Fibroblast of mammary gland (primary cell): Measurements from ENCODE around the gene ALX4.

Source experiments
- DNase-seq: peaks from one replicate; pipeline ENCODE4 v3.0.0-alpha.2; 2010; ENCODE audit warnings: low read depth
- H3K4me3 ChIP-seq: 2 replicates; pipeline ENCODE4 v1.5.1; 2011; ENCODE audit warnings: low read depth, mild to moderate bottlenecking, low read length, moderate library complexity; ENCODE audit not compliant: control insufficient read depth
- TF ChIP-seq, protein P1 (sequence below): conservative IDR thresholded peaks from 2 replicates; pipeline ENCODE4 v1.5.1; 2011; ENCODE audit warnings: low read depth, low read length, inconsistent platforms; ENCODE audit not compliant: control insufficient read depth, insufficient read depth

ALX4 gene

GRCh38 chr11:44241851-44242250 lies 68.1 kb downstream of the ALX4 start:
- DNase-seq, result no peak
- TF ChIP-seq, protein P1, sequence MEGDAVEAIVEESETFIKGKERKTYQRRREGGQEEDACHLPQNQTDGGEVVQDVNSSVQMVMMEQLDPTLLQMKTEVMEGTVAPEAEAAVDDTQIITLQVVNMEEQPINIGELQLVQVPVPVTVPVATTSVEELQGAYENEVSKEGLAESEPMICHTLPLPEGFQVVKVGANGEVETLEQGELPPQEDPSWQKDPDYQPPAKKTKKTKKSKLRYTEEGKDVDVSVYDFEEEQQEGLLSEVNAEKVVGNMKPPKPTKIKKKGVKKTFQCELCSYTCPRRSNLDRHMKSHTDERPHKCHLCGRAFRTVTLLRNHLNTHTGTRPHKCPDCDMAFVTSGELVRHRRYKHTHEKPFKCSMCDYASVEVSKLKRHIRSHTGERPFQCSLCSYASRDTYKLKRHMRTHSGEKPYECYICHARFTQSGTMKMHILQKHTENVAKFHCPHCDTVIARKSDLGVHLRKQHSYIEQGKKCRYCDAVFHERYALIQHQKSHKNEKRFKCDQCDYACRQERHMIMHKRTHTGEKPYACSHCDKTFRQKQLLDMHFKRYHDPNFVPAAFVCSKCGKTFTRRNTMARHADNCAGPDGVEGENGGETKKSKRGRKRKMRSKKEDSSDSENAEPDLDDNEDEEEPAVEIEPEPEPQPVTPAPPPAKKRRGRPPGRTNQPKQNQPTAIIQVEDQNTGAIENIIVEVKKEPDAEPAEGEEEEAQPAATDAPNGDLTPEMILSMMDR, result no peak
- H3K4me3 ChIP-seq, result no peak overlapping the region

- no peak overlapping the region for H3K4me3 ChIP-seq
- TF ChIP-seq, protein P1, result no peak
- no peak for DNase-seq
Observed at GRCh38 chr11:44237156-44237555, 72.8 kb downstream of the ALX4 start.

- no peak for DNase-seq
- no peak overlapping the region for H3K4me3 ChIP-seq
Observed at GRCh38 chr11:44236296-44236695, 73.6 kb downstream of the ALX4 start.

GRCh38 chr11:44235765-44236201 lies 74.2 kb downstream of the ALX4 start:
- TF ChIP-seq, protein P1, result no peak

More at GRCh38 chr11:44236296-44236695, 73.6 kb downstream of the ALX4 start:
- TF ChIP-seq, protein P1, result no peak

DNA sequence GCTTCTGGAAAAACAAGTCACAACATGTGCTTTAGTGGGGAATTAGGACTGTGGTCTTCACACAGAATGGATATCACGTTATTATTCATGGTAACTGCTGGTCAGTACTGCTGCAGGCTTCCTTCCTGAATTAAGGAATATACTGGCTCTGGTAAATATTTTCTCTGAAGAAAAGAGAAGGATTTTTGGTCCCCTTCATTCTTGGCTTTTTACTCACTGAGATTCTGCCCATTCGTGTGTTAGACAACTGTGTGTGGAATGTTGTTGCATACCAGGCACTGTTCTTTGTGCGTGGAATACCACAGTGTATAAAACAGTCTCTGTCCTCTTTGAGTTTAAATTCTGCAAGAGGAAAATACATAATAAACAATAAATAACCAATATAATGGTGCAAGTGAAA lies 80.3 kb downstream of the ALX4 start:
- TF ChIP-seq, protein P1, result no peak
- DNase-seq, result no peak
- H3K4me3 ChIP-seq, result no peak overlapping the region

More at GRCh38 chr11:44235765-44236201, 74.2 kb downstream of the ALX4 start:
- peak; percentile 70 for DNase-seq
- no peak overlapping the region for H3K4me3 ChIP-seq

- DNase-seq, result no peak
- TF ChIP-seq, protein P1, result no peak
- no peak overlapping the region for H3K4me3 ChIP-seq
Observed at GRCh38 chr11:44229098-44229497, 80.8 kb downstream of the ALX4 start.

DNA sequence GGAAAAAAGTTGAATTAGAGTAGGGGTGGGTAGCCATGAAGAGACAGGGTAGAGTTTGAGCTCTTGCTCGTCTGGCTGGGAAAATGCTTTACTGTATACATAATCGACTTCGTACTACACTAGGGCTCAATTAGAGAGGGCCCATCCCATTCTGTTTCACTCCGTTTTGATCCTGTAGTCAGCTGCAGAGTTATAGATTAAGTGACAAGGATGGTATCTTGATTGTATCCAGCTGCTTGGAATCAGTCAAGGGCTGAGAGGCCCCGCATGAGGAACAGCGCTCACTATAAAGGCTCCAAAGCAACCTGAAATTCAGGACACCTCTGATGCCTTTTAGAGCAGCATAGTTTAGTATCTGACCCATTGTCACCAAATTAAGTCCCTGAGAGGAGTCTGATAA lies 81.6 kb downstream of the ALX4 start:
- TF ChIP-seq, protein P1, result no peak
- DNase-seq, result no peak
- no peak overlapping the region for H3K4me3 ChIP-seq
